Prostate gland (tissue), 2 donors: Measurements from ENCODE around the gene SEMA4F.

ENCODE experiments used
- POLR2A ChIP-seq: fragments of 450-650 bp; IDR thresholded peaks from one replicate; pipeline ENCODE4 v1.6.1; 2016; ENCODE audit warnings: antibody characterized with exemption, mild to moderate bottlenecking
- POLR2AphosphoS5 ChIP-seq: sonication (generic); formaldehyde crosslinking; IDR thresholded peaks from one replicate; pipeline ENCODE4 v1.6.1; 2017; ENCODE audit warnings: antibody characterized with exemption
- TF ChIP-seq, protein P1 (sequence below), 4 experiments: fragments of 200-600 bp in 2 of 4; fragments of 450-650 bp in 2 of 4; sonication (generic) in 2 of 4; IDR thresholded peaks; 1 replicate in 3 of 4; 2 replicates in 1 of 4; pipeline ENCODE4 v1.5.1; 2016 to 2019; ENCODE audit warnings: antibody characterized with exemption in 4 of 4, mild to moderate bottlenecking in 2 of 4, moderate library complexity in 2 of 4

DNA sequence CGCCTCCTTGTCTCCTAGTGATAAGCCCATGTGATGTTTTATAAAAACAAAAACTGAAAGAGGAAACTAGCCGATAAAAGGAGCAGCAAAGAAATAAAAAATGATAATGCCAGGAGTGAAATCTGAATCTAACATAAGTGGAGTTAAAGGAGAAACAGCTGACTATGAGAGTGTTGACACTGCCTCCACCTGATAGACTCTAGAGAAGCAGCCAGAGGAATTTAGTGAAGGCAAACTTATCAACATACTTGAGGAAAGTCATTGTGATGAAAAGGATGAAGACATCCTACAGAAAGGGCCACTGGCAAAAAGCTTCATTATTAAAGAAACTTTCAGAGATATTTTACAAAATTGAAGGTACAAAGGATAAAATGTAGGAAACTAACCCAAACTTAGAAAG is 7.8 kb upstream of the SEMA4F start:
- TF ChIP-seq POLR2A (no peak), POLR2AphosphoS5 (no peak)
- TF ChIP-seq, protein P1, sequence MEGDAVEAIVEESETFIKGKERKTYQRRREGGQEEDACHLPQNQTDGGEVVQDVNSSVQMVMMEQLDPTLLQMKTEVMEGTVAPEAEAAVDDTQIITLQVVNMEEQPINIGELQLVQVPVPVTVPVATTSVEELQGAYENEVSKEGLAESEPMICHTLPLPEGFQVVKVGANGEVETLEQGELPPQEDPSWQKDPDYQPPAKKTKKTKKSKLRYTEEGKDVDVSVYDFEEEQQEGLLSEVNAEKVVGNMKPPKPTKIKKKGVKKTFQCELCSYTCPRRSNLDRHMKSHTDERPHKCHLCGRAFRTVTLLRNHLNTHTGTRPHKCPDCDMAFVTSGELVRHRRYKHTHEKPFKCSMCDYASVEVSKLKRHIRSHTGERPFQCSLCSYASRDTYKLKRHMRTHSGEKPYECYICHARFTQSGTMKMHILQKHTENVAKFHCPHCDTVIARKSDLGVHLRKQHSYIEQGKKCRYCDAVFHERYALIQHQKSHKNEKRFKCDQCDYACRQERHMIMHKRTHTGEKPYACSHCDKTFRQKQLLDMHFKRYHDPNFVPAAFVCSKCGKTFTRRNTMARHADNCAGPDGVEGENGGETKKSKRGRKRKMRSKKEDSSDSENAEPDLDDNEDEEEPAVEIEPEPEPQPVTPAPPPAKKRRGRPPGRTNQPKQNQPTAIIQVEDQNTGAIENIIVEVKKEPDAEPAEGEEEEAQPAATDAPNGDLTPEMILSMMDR (IDR thresholded peaks at IDR 0.05) = no peak
